Pericardium fibroblast (primary cell): ENCODE measurements around the gene DOLK. TPM values are rescaled to one million over a fixed set of nuclear protein-coding genes. Genes with fewer than 3 reads are reported as not detected.

Source experiments
- total RNA-seq: library from RNA; depleted of rRNA; stranded (reverse); fragments of >200 nt; gene quantifications from 2 replicates; pipeline ENCODE4 v1.2.3, GENCODE V29; 2015

DOLK gene
- 26.5 and 27.8 TPM in 2 replicates for total RNA-seq

GRCh38 chr9:128947527-128948301 is at the start of gene DOLK, which contains the start of gene NUP188:
Gene DOLK, minus strand, starts transcription at chr9:128947603. Its CDS starts 300 bp downstream, at chr9:128947303.
Gene NUP188, plus strand, starts transcription at chr9:128947699. Its CDS starts 21 bp downstream, at chr9:128947720.

GRCh38 chr9:128920381-128921058 is 26.9 kb downstream of the DOLK start, which contains the start of gene PHYHD1:
Gene PHYHD1, plus strand, starts transcription at chr9:128920982. Its CDS starts 1,342 bp downstream, at chr9:128922324.

Other genes starting within 250 kb of the DOLK start
- gene PKN3, start 245.1 kb downstream of the DOLK start, total RNA-seq = 1.0 and 1.8 TPM in 2 replicates
- gene ZDHHC12, start 223.5 kb downstream of the DOLK start, total RNA-seq = 44.8 and 52.5 TPM in 2 replicates
- 23.9 and 28.9 TPM in 2 replicates for gene ZER1, start 175.7 kb downstream of the DOLK start, total RNA-seq
- gene TBC1D13, start 160.3 kb downstream of the DOLK start, total RNA-seq = 10.8 and 12.5 TPM in 2 replicates
- 26.4 and 28.0 TPM in 2 replicates for gene ENDOG, start 129.1 kb downstream of the DOLK start, total RNA-seq
- gene SPOUT1, start 117.8 kb downstream of the DOLK start, total RNA-seq = 12.5 and 17.7 TPM in 2 replicates
- gene KYAT1, start 65.7 kb downstream of the DOLK start, total RNA-seq = 2.7 and 5.8 TPM in 2 replicates
- gene LRRC8A, start 65.5 kb downstream of the DOLK start, total RNA-seq = 21.3 and 31.4 TPM in 2 replicates
- gene PHYHD1, start 26.6 kb downstream of the DOLK start, total RNA-seq = 15.9 and 18.6 TPM in 2 replicates
- 14.2 and 16.9 TPM in 2 replicates for gene NUP188, start 96 bp upstream of the DOLK start, total RNA-seq
- 33.7 and 44.5 TPM in 2 replicates for gene SH3GLB2, start 80.7 kb upstream of the DOLK start, total RNA-seq
- gene MIGA2, start 89.0 kb upstream of the DOLK start, total RNA-seq = 17.8 and 22.5 TPM in 2 replicates
- gene DOLPP1, start 133.5 kb upstream of the DOLK start, total RNA-seq = 9.3 and 11.4 TPM in 2 replicates
- gene CRAT, start 163.2 kb upstream of the DOLK start, total RNA-seq = 51.1 and 55.6 TPM in 2 replicates
- gene PTPA, start 163.8 kb upstream of the DOLK start, total RNA-seq = 69.8 and 87.5 TPM in 2 replicates
- gene IER5L, start 230.7 kb upstream of the DOLK start, total RNA-seq = 80.3 and 94.3 TPM in 2 replicates